Measurements from ENCODE around the gene EDA. TPM values are rescaled to one million over a fixed set of nuclear protein-coding genes. Genes with fewer than 3 reads are reported as not detected.

EDA gene
- total RNA-seq, 1 experiment from 2014 or later = 0.23 TPM

DNA sequence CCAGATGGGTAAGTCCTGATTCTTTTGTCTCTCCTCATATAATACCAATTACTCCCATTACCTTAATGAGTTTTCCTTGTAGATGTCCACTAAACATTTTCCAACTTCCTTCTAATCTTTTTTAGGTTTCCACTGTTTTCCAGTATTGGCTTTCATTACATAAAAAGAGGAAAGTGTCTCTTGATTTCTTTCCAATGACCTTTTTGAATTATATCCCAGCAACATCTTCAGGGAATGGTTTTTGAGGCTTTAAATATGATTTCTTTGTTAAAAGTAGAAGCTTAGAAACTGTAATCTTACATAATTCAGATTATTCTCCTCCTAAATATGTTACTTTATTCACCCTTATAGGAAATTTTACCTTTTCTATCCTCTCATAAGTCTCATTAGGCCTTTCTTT is 298.9 kb downstream of the EDA start:
- H3K9me3 ChIP-seq (ENCODE audit: control insufficient read depth, insufficient read depth, low read depth, low read length) = no peaks in the 10 kb centered on the region
- no peaks in the 10 kb centered on the region for H3K36me3 ChIP-seq (ENCODE audit: control insufficient read depth, insufficient read depth, low read length)
- no peaks in the 10 kb centered on the region for H3K4me1 ChIP-seq (ENCODE audit: control insufficient read depth, insufficient read depth, low read length)
- ChIA-PET POLR2A (no interaction called here), CTCF (no interaction called here)
- BruUV-seq (replicated peaks) = no TSS peak
- ATAC-seq (no peak), DNase-seq (ENCODE audit: low read depth, low spot score) (no peak)
- in situ Hi-C loops (cut with HindIII; ENCODE audit: low pct_unique_long_range_greater_than_20kb, low sequenced_read_pairs) (no loop called here), intact Hi-C loops (cut with micrococcal nuclease; ENCODE audit: unreplicated experiment) (no loop called here)
- H3K4me3 ChIP-seq (ENCODE audit: low read depth in 2 of 2, low read length in 2 of 2) = no peak overlapping the region
- H3K27me3 ChIP-seq (ENCODE audit: control insufficient read depth, insufficient read depth, low read length) = no peaks in the 10 kb centered on the region
- H3K27ac ChIP-seq (ENCODE audit: low read length) = no peak overlapping the region
- TF ChIP-seq TCF7L2 (IDR thresholded peaks at IDR 0.05; ENCODE audit: low read depth, low read length) (no peak), SIN3A (IDR thresholded peaks at IDR 0.05; ENCODE audit: borderline replicate concordance, insufficient read depth, low read depth, low read length) (no peak), POLR2AphosphoS5 (IDR thresholded peaks at IDR 0.05; ENCODE audit: low read depth, low read length) (no peak)
- TF ChIP-seq, protein P1, sequence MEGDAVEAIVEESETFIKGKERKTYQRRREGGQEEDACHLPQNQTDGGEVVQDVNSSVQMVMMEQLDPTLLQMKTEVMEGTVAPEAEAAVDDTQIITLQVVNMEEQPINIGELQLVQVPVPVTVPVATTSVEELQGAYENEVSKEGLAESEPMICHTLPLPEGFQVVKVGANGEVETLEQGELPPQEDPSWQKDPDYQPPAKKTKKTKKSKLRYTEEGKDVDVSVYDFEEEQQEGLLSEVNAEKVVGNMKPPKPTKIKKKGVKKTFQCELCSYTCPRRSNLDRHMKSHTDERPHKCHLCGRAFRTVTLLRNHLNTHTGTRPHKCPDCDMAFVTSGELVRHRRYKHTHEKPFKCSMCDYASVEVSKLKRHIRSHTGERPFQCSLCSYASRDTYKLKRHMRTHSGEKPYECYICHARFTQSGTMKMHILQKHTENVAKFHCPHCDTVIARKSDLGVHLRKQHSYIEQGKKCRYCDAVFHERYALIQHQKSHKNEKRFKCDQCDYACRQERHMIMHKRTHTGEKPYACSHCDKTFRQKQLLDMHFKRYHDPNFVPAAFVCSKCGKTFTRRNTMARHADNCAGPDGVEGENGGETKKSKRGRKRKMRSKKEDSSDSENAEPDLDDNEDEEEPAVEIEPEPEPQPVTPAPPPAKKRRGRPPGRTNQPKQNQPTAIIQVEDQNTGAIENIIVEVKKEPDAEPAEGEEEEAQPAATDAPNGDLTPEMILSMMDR (IDR thresholded peaks at IDR 0.05) = no peak
- TF ChIP-seq, protein P2, sequence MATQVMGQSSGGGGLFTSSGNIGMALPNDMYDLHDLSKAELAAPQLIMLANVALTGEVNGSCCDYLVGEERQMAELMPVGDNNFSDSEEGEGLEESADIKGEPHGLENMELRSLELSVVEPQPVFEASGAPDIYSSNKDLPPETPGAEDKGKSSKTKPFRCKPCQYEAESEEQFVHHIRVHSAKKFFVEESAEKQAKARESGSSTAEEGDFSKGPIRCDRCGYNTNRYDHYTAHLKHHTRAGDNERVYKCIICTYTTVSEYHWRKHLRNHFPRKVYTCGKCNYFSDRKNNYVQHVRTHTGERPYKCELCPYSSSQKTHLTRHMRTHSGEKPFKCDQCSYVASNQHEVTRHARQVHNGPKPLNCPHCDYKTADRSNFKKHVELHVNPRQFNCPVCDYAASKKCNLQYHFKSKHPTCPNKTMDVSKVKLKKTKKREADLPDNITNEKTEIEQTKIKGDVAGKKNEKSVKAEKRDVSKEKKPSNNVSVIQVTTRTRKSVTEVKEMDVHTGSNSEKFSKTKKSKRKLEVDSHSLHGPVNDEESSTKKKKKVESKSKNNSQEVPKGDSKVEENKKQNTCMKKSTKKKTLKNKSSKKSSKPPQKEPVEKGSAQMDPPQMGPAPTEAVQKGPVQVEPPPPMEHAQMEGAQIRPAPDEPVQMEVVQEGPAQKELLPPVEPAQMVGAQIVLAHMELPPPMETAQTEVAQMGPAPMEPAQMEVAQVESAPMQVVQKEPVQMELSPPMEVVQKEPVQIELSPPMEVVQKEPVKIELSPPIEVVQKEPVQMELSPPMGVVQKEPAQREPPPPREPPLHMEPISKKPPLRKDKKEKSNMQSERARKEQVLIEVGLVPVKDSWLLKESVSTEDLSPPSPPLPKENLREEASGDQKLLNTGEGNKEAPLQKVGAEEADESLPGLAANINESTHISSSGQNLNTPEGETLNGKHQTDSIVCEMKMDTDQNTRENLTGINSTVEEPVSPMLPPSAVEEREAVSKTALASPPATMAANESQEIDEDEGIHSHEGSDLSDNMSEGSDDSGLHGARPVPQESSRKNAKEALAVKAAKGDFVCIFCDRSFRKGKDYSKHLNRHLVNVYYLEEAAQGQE (IDR thresholded peaks at IDR 0.05; ENCODE audit: insufficient read depth in 1 of 2, low read depth in 2 of 2, low read length in 1 of 2) = no peak

DNA sequence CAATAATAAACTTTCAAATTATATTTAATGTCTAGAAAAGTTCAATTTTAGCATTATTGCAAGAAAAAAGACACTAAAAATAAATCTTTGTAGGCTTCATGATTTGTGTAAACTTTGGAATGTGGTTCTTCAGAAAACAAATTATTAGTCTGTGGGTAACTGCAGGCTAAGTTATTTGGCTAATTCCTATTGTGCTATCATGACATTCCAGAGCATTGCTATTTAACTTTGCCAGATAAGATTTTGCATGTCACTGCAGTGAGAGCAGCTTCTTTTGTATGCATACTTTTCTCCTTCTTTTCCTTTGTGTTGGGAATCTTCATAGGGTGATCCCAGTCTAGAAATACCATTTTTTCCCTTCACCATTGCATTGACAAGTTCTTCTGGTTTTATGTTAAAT is 303.8 kb downstream of the EDA start:
- Histone ChIP-seq H3K27me3 (ENCODE audit: control insufficient read depth, insufficient read depth, low read length) (no peaks in the 10 kb centered on the region), H3K9me3 (ENCODE audit: control insufficient read depth, insufficient read depth, low read depth, low read length) (no peaks in the 10 kb centered on the region), H3K36me3 (ENCODE audit: control insufficient read depth, insufficient read depth, low read length) (no peaks in the 10 kb centered on the region), H3K4me1 (ENCODE audit: control insufficient read depth, insufficient read depth, low read length) (no peaks in the 10 kb centered on the region), H3K27ac (ENCODE audit: low read length) (no peak overlapping the region), H3K4me3 (ENCODE audit: low read depth in 2 of 2, low read length in 2 of 2) (no peak overlapping the region)
- intact Hi-C loops (cut with micrococcal nuclease; ENCODE audit: unreplicated experiment) = no loop called here
- no peak for DNase-seq (ENCODE audit: low read depth, low spot score)
- TF ChIP-seq, protein P2 (IDR thresholded peaks at IDR 0.05; ENCODE audit: insufficient read depth in 1 of 2, low read depth in 2 of 2, low read length in 1 of 2) = no peak
- no peak for TF ChIP-seq TCF7L2 (IDR thresholded peaks at IDR 0.05; ENCODE audit: low read depth, low read length)
- no peak for TF ChIP-seq SIN3A (IDR thresholded peaks at IDR 0.05; ENCODE audit: borderline replicate concordance, insufficient read depth, low read depth, low read length)
- no peak for TF ChIP-seq POLR2AphosphoS5 (IDR thresholded peaks at IDR 0.05; ENCODE audit: low read depth, low read length)
- TF ChIP-seq, protein P1 (IDR thresholded peaks at IDR 0.05) = no peak
- POLR2A ChIA-PET = no interaction called here
- ATAC-seq = no peak
- CTCF ChIA-PET = no interaction called here
- no TSS peak for BruUV-seq (replicated peaks)
- in situ Hi-C loops (cut with HindIII; ENCODE audit: low pct_unique_long_range_greater_than_20kb, low sequenced_read_pairs) = no loop called here

Data from Panc1 (cell line).